Neural cell (in vitro differentiated cells): Measurements from ENCODE around the gene AGL.

Experiments used
- EP300 ChIP-seq: fragments of 450-650 bp; conservative IDR thresholded peaks from 2 replicates; pipeline ENCODE4 v1.6.1; 2014; ENCODE audit warnings: antibody characterized with exemption, mild to moderate bottlenecking, moderate library complexity; ENCODE audit not compliant: poor library complexity, severe bottlenecking
- EZH2 ChIP-seq: fragments of 200-600, 300-800 bp; shearing (Covaris generic), sonication (generic); IDR thresholded peaks from 2 replicates; pipeline ENCODE4 v1.6.1; 2014; ENCODE audit warnings: antibody characterized with exemption, low read length, borderline replicate concordance, mild to moderate bottlenecking; ENCODE audit not compliant: insufficient read depth, poor library complexity, severe bottlenecking
- MXI1 ChIP-seq: fragments of 450-650 bp; conservative IDR thresholded peaks from 2 replicates; pipeline ENCODE4 v1.6.1; 2014; ENCODE audit warnings: antibody characterized with exemption, mild to moderate bottlenecking; ENCODE audit not compliant: poor library complexity, severe bottlenecking
- POLR2AphosphoS5 ChIP-seq: IDR thresholded peaks from 2 replicates; pipeline ENCODE4 v1.6.1; 2012
- RAD21 ChIP-seq: fragments of 450-650 bp; conservative IDR thresholded peaks from 2 replicates; pipeline ENCODE4 v1.6.1; 2014; ENCODE audit warnings: antibody characterized with exemption, mild to moderate bottlenecking, moderate library complexity
- TF ChIP-seq, protein P1 (sequence below): fragments of 450-650 bp; IDR thresholded peaks from 2 replicates; pipeline ENCODE4 v1.5.1; 2014; ENCODE audit warnings: antibody characterized with exemption, mild to moderate bottlenecking, moderate library complexity; ENCODE audit not compliant: poor library complexity, severe bottlenecking
- TF ChIP-seq, protein P2 (sequence below): IDR thresholded peaks from 2 replicates; pipeline ENCODE4 v1.6.1; 2012; ENCODE audit warnings: borderline replicate concordance

DNA sequence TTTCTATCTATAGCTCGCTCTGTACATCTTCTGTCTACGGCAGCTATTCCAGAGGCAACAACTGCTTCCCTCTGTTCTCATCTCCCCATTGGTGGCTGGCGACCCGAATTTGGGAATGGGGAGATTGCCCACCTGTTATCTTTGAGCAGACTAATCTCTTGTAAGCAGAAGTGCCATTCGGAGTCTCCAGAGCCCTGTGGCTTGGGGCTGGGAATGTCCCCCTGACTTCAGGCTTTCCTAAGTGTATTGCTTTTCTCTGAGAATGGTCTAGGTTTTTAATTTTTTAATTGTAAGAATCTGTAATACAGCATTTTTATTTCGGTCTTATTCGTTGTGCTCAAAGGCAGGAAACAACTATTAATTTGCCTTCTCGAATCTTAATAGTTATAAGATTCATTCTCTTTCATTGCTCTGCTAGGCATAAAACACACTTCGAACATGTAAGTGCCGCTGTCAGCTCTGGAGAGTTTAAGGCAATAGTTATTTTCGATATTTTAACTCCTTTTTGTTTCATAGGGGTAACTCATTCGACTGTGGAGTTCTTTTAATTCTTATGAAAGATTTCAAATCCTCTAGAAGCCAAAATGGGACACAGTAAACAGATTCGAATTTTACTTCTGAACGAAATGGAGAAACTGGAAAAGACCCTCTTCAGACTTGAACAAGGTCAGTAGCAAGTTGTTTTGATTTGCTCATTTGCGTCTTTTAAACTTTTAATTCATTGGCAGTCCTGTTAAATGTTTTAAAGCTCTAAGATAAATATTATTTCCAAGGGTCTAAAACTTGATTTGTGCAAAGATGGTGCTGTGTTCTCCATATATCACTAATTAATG, 514 bp downstream of the AGL start:
- TF ChIP-seq MXI1 (no peak), EZH2 (no peak), RAD21 (no peak), EP300 (no peak), POLR2AphosphoS5 (no peak)
- TF ChIP-seq, protein P1, sequence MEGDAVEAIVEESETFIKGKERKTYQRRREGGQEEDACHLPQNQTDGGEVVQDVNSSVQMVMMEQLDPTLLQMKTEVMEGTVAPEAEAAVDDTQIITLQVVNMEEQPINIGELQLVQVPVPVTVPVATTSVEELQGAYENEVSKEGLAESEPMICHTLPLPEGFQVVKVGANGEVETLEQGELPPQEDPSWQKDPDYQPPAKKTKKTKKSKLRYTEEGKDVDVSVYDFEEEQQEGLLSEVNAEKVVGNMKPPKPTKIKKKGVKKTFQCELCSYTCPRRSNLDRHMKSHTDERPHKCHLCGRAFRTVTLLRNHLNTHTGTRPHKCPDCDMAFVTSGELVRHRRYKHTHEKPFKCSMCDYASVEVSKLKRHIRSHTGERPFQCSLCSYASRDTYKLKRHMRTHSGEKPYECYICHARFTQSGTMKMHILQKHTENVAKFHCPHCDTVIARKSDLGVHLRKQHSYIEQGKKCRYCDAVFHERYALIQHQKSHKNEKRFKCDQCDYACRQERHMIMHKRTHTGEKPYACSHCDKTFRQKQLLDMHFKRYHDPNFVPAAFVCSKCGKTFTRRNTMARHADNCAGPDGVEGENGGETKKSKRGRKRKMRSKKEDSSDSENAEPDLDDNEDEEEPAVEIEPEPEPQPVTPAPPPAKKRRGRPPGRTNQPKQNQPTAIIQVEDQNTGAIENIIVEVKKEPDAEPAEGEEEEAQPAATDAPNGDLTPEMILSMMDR: no peak
- TF ChIP-seq, protein P2, sequence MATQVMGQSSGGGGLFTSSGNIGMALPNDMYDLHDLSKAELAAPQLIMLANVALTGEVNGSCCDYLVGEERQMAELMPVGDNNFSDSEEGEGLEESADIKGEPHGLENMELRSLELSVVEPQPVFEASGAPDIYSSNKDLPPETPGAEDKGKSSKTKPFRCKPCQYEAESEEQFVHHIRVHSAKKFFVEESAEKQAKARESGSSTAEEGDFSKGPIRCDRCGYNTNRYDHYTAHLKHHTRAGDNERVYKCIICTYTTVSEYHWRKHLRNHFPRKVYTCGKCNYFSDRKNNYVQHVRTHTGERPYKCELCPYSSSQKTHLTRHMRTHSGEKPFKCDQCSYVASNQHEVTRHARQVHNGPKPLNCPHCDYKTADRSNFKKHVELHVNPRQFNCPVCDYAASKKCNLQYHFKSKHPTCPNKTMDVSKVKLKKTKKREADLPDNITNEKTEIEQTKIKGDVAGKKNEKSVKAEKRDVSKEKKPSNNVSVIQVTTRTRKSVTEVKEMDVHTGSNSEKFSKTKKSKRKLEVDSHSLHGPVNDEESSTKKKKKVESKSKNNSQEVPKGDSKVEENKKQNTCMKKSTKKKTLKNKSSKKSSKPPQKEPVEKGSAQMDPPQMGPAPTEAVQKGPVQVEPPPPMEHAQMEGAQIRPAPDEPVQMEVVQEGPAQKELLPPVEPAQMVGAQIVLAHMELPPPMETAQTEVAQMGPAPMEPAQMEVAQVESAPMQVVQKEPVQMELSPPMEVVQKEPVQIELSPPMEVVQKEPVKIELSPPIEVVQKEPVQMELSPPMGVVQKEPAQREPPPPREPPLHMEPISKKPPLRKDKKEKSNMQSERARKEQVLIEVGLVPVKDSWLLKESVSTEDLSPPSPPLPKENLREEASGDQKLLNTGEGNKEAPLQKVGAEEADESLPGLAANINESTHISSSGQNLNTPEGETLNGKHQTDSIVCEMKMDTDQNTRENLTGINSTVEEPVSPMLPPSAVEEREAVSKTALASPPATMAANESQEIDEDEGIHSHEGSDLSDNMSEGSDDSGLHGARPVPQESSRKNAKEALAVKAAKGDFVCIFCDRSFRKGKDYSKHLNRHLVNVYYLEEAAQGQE: no peak
